NT2/D1 (cell line): Measurements from ENCODE around the gene WDR87.

Experiments used
- DNase-seq: peaks from one replicate; pipeline ENCODE4 v3.0.0-alpha.2; 2011; ENCODE audit warnings: low read depth, low spot score
- H3K27me3 ChIP-seq: 2 replicates; pipeline ENCODE4 v1.6.0; 2011; ENCODE audit warnings: mild to moderate bottlenecking; ENCODE audit not compliant: insufficient read length, insufficient read depth
- H3K36me3 ChIP-seq: 2 replicates; pipeline ENCODE4 v1.6.1; 2011; ENCODE audit warnings: mild to moderate bottlenecking, low read length, mixed read lengths; ENCODE audit not compliant: insufficient read depth, insufficient read length
- H3K4me1 ChIP-seq: 2 replicates; pipeline ENCODE4 v1.5.1; 2011; ENCODE audit not compliant: insufficient read depth, insufficient read length
- H3K4me3 ChIP-seq: 2 replicates; pipeline ENCODE4 v1.5.1; 2011; ENCODE audit warnings: low read depth; ENCODE audit not compliant: insufficient read length
- H3K9ac ChIP-seq: 2 replicates; pipeline ENCODE4 v1.6.0; 2011; ENCODE audit warnings: low read depth; ENCODE audit not compliant: insufficient read length
- H3K9me3 ChIP-seq: 2 replicates; pipeline ENCODE4 v1.5.1; 2011; ENCODE audit warnings: mild to moderate bottlenecking, low read length; ENCODE audit not compliant: insufficient read depth
- SUZ12 ChIP-seq: IDR thresholded peaks from 2 replicates; pipeline ENCODE4 v1.6.1; 2011; ENCODE audit not compliant: insufficient read length, insufficient read depth; ENCODE audit errors: extremely low read depth
- YY1 ChIP-seq: IDR thresholded peaks from 2 replicates; pipeline ENCODE4 v1.6.1; 2011; ENCODE audit not compliant: insufficient read length, insufficient read depth
- ZNF274 ChIP-seq: IDR thresholded peaks from 2 replicates; pipeline ENCODE4 v1.6.1; 2011; ENCODE audit warnings: mild to moderate bottlenecking, low read depth, low read length

The WDR87 gene

GRCh38 chr19:37905946-37906868, at the start of gene WDR87:
Gene WDR87 (minus strand): TSS chr19:37906594. CDS start chr19:37898239, 8,355 bp downstream.
- no peaks in the 10 kb centered on the region for H3K9me3 ChIP-seq
- H3K27me3 ChIP-seq, result no peaks in the 10 kb centered on the region
- peak within 1 kb of the TSS; percentile 84 for H3K4me3 ChIP-seq
- no peaks in the 10 kb centered on the region for H3K4me1 ChIP-seq
- no peaks in the 10 kb centered on the region for H3K36me3 ChIP-seq
- TF ChIP-seq YY1, result no peak
- TF ChIP-seq SUZ12, result no peak
- no peak for TF ChIP-seq ZNF274
- peak; percentile 61 for DNase-seq
- H3K9ac ChIP-seq, result peak within 1 kb of the TSS; percentile 85

- H3K4me3 ChIP-seq, result no peak overlapping the region
- no peak for DNase-seq
- H3K27me3 ChIP-seq, result no peaks in the 10 kb centered on the region
- no peaks in the 10 kb centered on the region for H3K36me3 ChIP-seq
- peaks cover 12% of the 10 kb centered on the region; the same call in 1 of the 2 replicates for H3K9me3 ChIP-seq
- no peak overlapping the region for H3K9ac ChIP-seq
- H3K4me1 ChIP-seq, result peaks cover 2% of the 10 kb centered on the region
- no peak for TF ChIP-seq YY1
- TF ChIP-seq ZNF274, result no peak
- TF ChIP-seq SUZ12, result no peak
Observed at GRCh38 chr19:37955986-37956385, 49.6 kb upstream of the WDR87 start.

GRCh38 chr19:37954421-37954874, 48.1 kb upstream of the WDR87 start:
- Histone ChIP-seq H3K4me1 (peaks cover 2% of the 10 kb centered on the region), H3K4me3 (no peak overlapping the region), H3K27me3 (no peaks in the 10 kb centered on the region), H3K9ac (no peak overlapping the region), H3K9me3 (peaks cover 12% of the 10 kb centered on the region; the same call in 1 of the 2 replicates), H3K36me3 (peaks cover 3% of the 10 kb centered on the region)
- no peak for DNase-seq
- TF ChIP-seq YY1, result no peak
- no peak for TF ChIP-seq SUZ12
- no peak for TF ChIP-seq ZNF274

- H3K4me3 ChIP-seq, result no peak overlapping the region
- H3K9ac ChIP-seq, result no peak overlapping the region
- H3K27me3 ChIP-seq, result no peaks in the 10 kb centered on the region
- peaks cover 3% of the 10 kb centered on the region for H3K36me3 ChIP-seq
- no peak for DNase-seq
- peaks cover 2% of the 10 kb centered on the region for H3K4me1 ChIP-seq
- TF ChIP-seq ZNF274 (no peak), YY1 (no peak), SUZ12 (no peak)
- peaks cover 10% of the 10 kb centered on the region; the same call in 1 of the 2 replicates for H3K9me3 ChIP-seq
Observed at GRCh38 chr19:37953918-37954303, 47.5 kb upstream of the WDR87 start.

- TF ChIP-seq YY1, result no peak
- no peak for TF ChIP-seq SUZ12
- no peak for TF ChIP-seq ZNF274
- no peak for DNase-seq
- Histone ChIP-seq H3K36me3 (peaks cover 3% of the 10 kb centered on the region), H3K4me1 (peaks cover 2% of the 10 kb centered on the region), H3K27me3 (no peaks in the 10 kb centered on the region), H3K4me3 (no peak overlapping the region), H3K9ac (no peak overlapping the region), H3K9me3 (peaks cover 4% of the 10 kb centered on the region; the same call in 1 of the 2 replicates)
Observed at GRCh38 chr19:37953171-37953917, 47.0 kb upstream of the WDR87 start.

GRCh38 chr19:37951816-37952210, 45.4 kb upstream of the WDR87 start:
- peaks cover 2% of the 10 kb centered on the region for H3K4me1 ChIP-seq
- no peak overlapping the region for H3K4me3 ChIP-seq
- TF ChIP-seq SUZ12, result no peak
- TF ChIP-seq YY1, result no peak
- no peak for TF ChIP-seq ZNF274

More at GRCh38 chr19:37951816-37952210, 45.4 kb upstream of the WDR87 start:
- H3K27me3 ChIP-seq, result no peaks in the 10 kb centered on the region
- DNase-seq, result no peak
- no peak overlapping the region for H3K9ac ChIP-seq
- no peaks in the 10 kb centered on the region for H3K9me3 ChIP-seq
- H3K36me3 ChIP-seq, result peaks cover 3% of the 10 kb centered on the region
